HEK293T (cell line): ENCODE measurements around the gene PTPRM.

Source experiments
- ARNT ChIP-seq: fragments of 450-650 bp; IDR thresholded peaks from 2 replicates; pipeline ENCODE4 v1.6.1; 2017; ENCODE audit warnings: mild to moderate bottlenecking
- SP1 ChIP-seq: fragments of 450-650 bp; IDR thresholded peaks from 2 replicates; pipeline ENCODE4 v1.6.1; 2017

DNA sequence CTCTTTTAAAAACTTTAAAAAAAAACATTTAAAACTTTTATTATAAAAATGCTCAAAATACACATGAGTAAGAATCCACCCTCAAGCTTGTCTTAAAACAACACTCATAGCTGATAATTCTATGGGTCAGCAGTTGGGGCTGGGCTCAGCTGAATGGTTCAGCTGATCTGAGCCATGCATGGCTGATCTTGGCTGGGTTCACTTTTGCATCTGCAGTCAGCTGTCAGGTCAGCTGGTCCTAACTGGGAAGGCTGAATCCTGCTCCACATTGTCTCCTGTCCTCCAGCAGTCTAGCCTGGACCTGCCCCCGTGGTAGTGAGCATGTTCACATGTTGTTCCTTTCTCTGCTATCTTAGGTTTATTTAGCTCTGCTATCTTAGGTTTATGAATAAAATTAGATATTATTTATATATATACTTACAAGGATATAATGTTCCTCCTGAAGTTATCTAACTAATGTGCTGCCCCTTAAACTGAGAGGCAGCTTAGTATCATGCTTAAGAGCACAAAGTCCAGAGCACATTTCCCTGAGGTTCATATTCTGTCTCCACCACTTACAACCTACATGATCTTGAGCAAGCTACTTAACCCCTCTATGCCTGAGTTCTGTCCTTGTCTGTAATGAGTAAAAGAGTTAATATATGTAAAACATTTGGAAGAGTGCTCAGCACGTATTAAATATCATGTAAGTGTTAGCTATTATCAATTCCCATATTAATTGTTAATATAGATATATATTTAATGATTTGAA lies 309.4 kb downstream of the PTPRM start:
- TF ChIP-seq ARNT (no peak), SP1 (no peak)
